ENCODE data around the gene TAF1.
"Not testable (repeated sequence)": the region's sequence is repeated elsewhere in the genome, so short reads cannot be mapped to it uniquely, and the experiment has no call there.

The TAF1 gene

GRCh38 chrX:71450433-71451106, 84.4 kb downstream of the TAF1 start:
- H3K4me1 ChIP-seq (ENCODE audit: insufficient read depth, poor library complexity, severe bottlenecking) = no peaks in the 10 kb centered on the region
- no peak for ATAC-seq (ENCODE audit: low read depth)
- peaks cover 35% of the 10 kb centered on the region for H3K36me3 ChIP-seq (ENCODE audit: low read depth)
- H3K9me3 ChIP-seq (ENCODE audit: severe bottlenecking) = no peaks in the 10 kb centered on the region
- no peak overlapping the region for H3K4me3 ChIP-seq (ENCODE audit: severe bottlenecking)
- no peaks in the 10 kb centered on the region for H3K27me3 ChIP-seq (ENCODE audit: insufficient read depth, poor library complexity, severe bottlenecking)
- H3K27ac ChIP-seq (ENCODE audit: poor library complexity, severe bottlenecking) = no peak overlapping the region
- DNase-seq (ENCODE audit: low spot score) = no peak
- TF ChIP-seq, protein P1, sequence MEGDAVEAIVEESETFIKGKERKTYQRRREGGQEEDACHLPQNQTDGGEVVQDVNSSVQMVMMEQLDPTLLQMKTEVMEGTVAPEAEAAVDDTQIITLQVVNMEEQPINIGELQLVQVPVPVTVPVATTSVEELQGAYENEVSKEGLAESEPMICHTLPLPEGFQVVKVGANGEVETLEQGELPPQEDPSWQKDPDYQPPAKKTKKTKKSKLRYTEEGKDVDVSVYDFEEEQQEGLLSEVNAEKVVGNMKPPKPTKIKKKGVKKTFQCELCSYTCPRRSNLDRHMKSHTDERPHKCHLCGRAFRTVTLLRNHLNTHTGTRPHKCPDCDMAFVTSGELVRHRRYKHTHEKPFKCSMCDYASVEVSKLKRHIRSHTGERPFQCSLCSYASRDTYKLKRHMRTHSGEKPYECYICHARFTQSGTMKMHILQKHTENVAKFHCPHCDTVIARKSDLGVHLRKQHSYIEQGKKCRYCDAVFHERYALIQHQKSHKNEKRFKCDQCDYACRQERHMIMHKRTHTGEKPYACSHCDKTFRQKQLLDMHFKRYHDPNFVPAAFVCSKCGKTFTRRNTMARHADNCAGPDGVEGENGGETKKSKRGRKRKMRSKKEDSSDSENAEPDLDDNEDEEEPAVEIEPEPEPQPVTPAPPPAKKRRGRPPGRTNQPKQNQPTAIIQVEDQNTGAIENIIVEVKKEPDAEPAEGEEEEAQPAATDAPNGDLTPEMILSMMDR (IDR thresholded peaks at IDR 0.05; ENCODE audit: poor library complexity, severe bottlenecking) = no peak

DNA sequence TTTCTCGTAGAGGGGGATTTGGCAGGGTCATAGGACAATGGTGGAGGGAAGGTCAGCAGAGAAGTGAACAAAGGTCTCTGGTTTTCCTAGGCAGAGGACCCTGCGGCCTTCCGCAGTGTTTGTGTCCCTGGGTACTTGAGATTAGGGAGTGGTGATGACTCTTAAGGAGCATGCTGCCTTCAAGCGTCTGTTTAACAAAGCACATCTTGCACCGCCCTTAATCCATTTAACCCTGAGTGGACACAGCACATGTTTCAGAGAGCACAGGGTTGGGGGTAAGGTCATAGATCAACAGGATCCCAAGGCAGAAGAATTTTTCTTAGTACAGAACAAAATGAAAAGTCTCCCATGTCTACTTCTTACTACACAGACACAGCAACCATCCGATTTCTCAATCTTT, 85.4 kb downstream of the TAF1 start:
- H3K4me1 ChIP-seq (ENCODE audit: insufficient read depth, poor library complexity, severe bottlenecking); H3K27ac ChIP-seq (ENCODE audit: poor library complexity, severe bottlenecking): not testable (repeated sequence)
- peaks cover 39% of the 10 kb centered on the region for H3K36me3 ChIP-seq (ENCODE audit: low read depth)

DNA sequence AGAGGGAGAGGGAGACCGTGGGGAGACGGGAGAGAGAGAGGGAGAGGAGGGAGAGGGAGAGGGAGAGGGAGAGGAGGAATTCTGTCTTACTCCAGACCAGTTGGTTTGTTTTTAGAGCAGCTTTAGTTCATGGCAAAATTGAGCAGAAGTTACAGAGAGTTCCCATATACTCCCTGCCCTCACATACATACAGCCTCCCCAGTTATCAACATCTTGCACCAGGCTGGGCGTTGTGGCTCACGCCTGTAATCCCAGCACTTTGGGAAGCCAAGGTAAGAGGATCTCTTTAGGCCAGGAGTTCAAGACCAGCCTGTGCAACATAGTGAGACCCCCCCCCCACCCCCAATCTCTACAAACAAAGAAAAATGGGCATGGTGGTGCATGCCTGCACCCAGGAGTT, 86.9 kb downstream of the TAF1 start:
- H3K4me1 ChIP-seq (ENCODE audit: insufficient read depth, poor library complexity, severe bottlenecking) = no peaks in the 10 kb centered on the region
- H3K27ac ChIP-seq (ENCODE audit: poor library complexity, severe bottlenecking) = no peak overlapping the region
- no peak overlapping the region for H3K4me3 ChIP-seq (ENCODE audit: severe bottlenecking)
- peaks cover 45% of the 10 kb centered on the region for H3K36me3 ChIP-seq (ENCODE audit: low read depth)
- no peaks in the 10 kb centered on the region for H3K9me3 ChIP-seq (ENCODE audit: severe bottlenecking)
- DNase-seq (ENCODE audit: low spot score) (no peak), ATAC-seq (ENCODE audit: low read depth) (no peak)
- H3K27me3 ChIP-seq (ENCODE audit: insufficient read depth, poor library complexity, severe bottlenecking) = no peaks in the 10 kb centered on the region
- TF ChIP-seq, protein P1 (IDR thresholded peaks at IDR 0.05; ENCODE audit: poor library complexity, severe bottlenecking) = no peak

More for the DNA sequence above, 85.4 kb downstream of the TAF1 start:
- H3K9me3 ChIP-seq (ENCODE audit: severe bottlenecking); DNase-seq (ENCODE audit: low spot score); ATAC-seq (ENCODE audit: low read depth); H3K4me3 ChIP-seq (ENCODE audit: severe bottlenecking); H3K27me3 ChIP-seq (ENCODE audit: insufficient read depth, poor library complexity, severe bottlenecking): not testable (repeated sequence)

DNA sequence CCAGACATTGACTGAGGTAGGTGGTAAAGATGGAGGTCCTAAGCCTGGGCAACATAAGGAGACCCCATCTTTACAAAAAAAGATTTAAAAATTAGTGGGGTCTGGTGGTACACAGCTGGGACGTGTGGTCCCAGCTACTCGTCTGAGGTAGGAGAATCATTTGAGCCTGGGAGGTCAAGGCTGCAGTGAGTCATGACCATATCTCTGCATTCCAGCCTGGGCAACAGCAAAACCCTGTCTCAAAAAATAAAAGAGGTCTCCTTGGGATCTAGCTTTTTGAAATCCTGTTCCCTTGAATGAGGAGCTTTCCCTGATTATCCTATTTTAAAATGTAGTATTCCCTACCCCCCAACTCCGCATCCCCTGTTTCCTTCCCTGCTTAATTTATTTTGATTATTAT, 88.1 kb downstream of the TAF1 start:
- TF ChIP-seq, protein P1 (IDR thresholded peaks at IDR 0.05; ENCODE audit: poor library complexity, severe bottlenecking) = no peak
- Histone ChIP-seq H3K4me3 (ENCODE audit: severe bottlenecking) (no peak overlapping the region), H3K27ac (ENCODE audit: poor library complexity, severe bottlenecking) (no peak overlapping the region), H3K4me1 (ENCODE audit: insufficient read depth, poor library complexity, severe bottlenecking) (no peaks in the 10 kb centered on the region), H3K9me3 (ENCODE audit: severe bottlenecking) (no peaks in the 10 kb centered on the region), H3K27me3 (ENCODE audit: insufficient read depth, poor library complexity, severe bottlenecking) (no peaks in the 10 kb centered on the region), H3K36me3 (ENCODE audit: low read depth) (peaks cover 51% of the 10 kb centered on the region)
- DNase-seq (ENCODE audit: low spot score) (no peak), ATAC-seq (ENCODE audit: low read depth) (no peak)

GRCh38 chrX:71458866-71459265, 92.7 kb downstream of the TAF1 start:
- DNase-seq (ENCODE audit: low spot score) (no peak), ATAC-seq (ENCODE audit: low read depth) (no peak)
- H3K36me3 ChIP-seq (ENCODE audit: low read depth) = peaks cover 73% of the 10 kb centered on the region
- no peaks in the 10 kb centered on the region for H3K27me3 ChIP-seq (ENCODE audit: insufficient read depth, poor library complexity, severe bottlenecking)
- no peak overlapping the region for H3K27ac ChIP-seq (ENCODE audit: poor library complexity, severe bottlenecking)
- H3K4me3 ChIP-seq (ENCODE audit: severe bottlenecking) = no peak overlapping the region
- no peaks in the 10 kb centered on the region for H3K9me3 ChIP-seq (ENCODE audit: severe bottlenecking)
- TF ChIP-seq, protein P1 (IDR thresholded peaks at IDR 0.05; ENCODE audit: poor library complexity, severe bottlenecking) = no peak
- H3K4me1 ChIP-seq (ENCODE audit: insufficient read depth, poor library complexity, severe bottlenecking) = no peaks in the 10 kb centered on the region
